B cell (primary cell): ENCODE results near the gene ANKFN1. TPM values are rescaled to one million over a fixed set of nuclear protein-coding genes. Genes with fewer than 3 reads are reported as not detected.

Source experiments
- ATAC-seq: fragments of 200-7000 bp; cut with Tn5 transposase; one replicate; pipeline ENCODE4 v1.10.0; 2021; ENCODE audit warnings: low read depth, mild to moderate bottlenecking, moderate number of reproducible peaks, moderate library complexity
- CTCF ChIA-PET: fragments of 350-600 bp; sonication (Branson Sonifier 250); formaldehyde crosslinking; loops from one replicate; lab custom pipeline; 2021; ENCODE audit warnings: antibody characterized with exemption, inconsistent platforms; lab: Charles Lee
- POLR2A ChIA-PET: fragments of 350-600 bp; sonication (Branson Sonifier 250); formaldehyde crosslinking; loops from one replicate; lab custom pipeline; 2021; ENCODE audit warnings: antibody characterized with exemption; lab: Charles Lee
- DNase-seq: peaks from one replicate; pipeline ENCODE4 v3.0.0; 2013
- H2AFZ ChIP-seq: 2 replicates; pipeline ENCODE4 v1.6.1; 2012; ENCODE audit warnings: mild to moderate bottlenecking, low read depth, low read length; ENCODE audit not compliant: insufficient read depth, poor library complexity, severe bottlenecking
- H3K27ac ChIP-seq, 2 donors: 1 replicate in 1 of 2; 2 replicates in 1 of 2; pipeline ENCODE4 v1.5.1; 2012 to 2013; ENCODE audit warnings: low read length in 2 of 2, mild to moderate bottlenecking in 2 of 2, moderate library complexity in 1 of 2
- H3K27me3 ChIP-seq, 4 experiments: fragments of 200-600 bp in 1 of 4; sonication (generic) in 1 of 4; replicated peaks in 1 of 4; 1 replicate in 2 of 4; 2 replicates in 2 of 4; pipeline versions ENCODE4 v1.6.1 to v1.7.0; 2013 to 2016; ENCODE audit warnings: low read length in 3 of 4, mild to moderate bottlenecking in 2 of 4, mixed read lengths in 1 of 4, moderate library complexity in 1 of 4; ENCODE audit not compliant: insufficient read depth in 4 of 4, control insufficient read depth in 3 of 4; ENCODE audit errors: control extremely low read depth in 1 of 4
- H3K36me3 ChIP-seq, 2 experiments: replicated peaks in 1 of 2; 1 replicate in 1 of 2; 2 replicates in 1 of 2; pipeline versions ENCODE4 v1.6.1 to v1.7.1; 2013; ENCODE audit warnings: low read length in 1 of 2; ENCODE audit not compliant: insufficient read depth in 2 of 2, control insufficient read depth in 1 of 2; ENCODE audit errors: control extremely low read depth in 1 of 2, extremely low read depth in 1 of 2
- H3K4me1 ChIP-seq, 2 donors: fragments of 200-600 bp in 1 of 2; sonication (generic) in 1 of 2; 1 replicate in 1 of 2; 2 replicates in 1 of 2; pipeline versions ENCODE4 v1.5.1 to v1.6.1; 2013 to 2017; ENCODE audit warnings: low read length in 2 of 2; ENCODE audit not compliant: control insufficient read depth in 2 of 2, insufficient read depth in 2 of 2
- H3K4me2 ChIP-seq: replicated peaks from 2 replicates; pipeline ENCODE3; 2012; ENCODE audit warnings: mild to moderate bottlenecking, low read depth, low read length; ENCODE audit not compliant: poor library complexity, severe bottlenecking
- H3K4me3 ChIP-seq, 5 experiments: fragments of 200-600 bp in 1 of 5; sonication (generic) in 1 of 5; 1 replicate in 3 of 5; 2 replicates in 2 of 5; pipeline versions ENCODE4 v1.5.1 to v1.7.0; 2011 to 2016; ENCODE audit warnings: low read length in 4 of 5, mild to moderate bottlenecking in 4 of 5, low read depth in 2 of 5, control low read depth in 1 of 5, moderate library complexity in 1 of 5; ENCODE audit not compliant: insufficient read depth in 1 of 5; ENCODE audit errors: control extremely low read depth in 1 of 5, extremely low read depth in 1 of 5
- H3K79me2 ChIP-seq: fragments of 200-600 bp; sonication (generic); one replicate; pipeline ENCODE4 v1.6.0; 2016; ENCODE audit warnings: low read length; ENCODE audit not compliant: control insufficient read depth, insufficient read depth
- H3K9ac ChIP-seq: fragments of 200-600 bp; sonication (generic); 2 replicates; pipeline ENCODE4 v1.6.1; 2017; ENCODE audit warnings: mild to moderate bottlenecking, low read length, moderate library complexity
- H3K9me3 ChIP-seq, 3 donors: one replicate each; pipeline versions ENCODE4 v1.6.1 to v1.7.1; 2013; ENCODE audit warnings: low read length in 2 of 3; ENCODE audit not compliant: control insufficient read depth in 2 of 3, insufficient read depth in 1 of 3; ENCODE audit errors: control extremely low read depth in 1 of 3
- H4K20me1 ChIP-seq: 2 replicates; pipeline ENCODE4 v1.6.0; 2012; ENCODE audit warnings: mild to moderate bottlenecking, low read length; ENCODE audit not compliant: insufficient read depth, control insufficient read depth, poor library complexity, severe bottlenecking
- H3K27ac Mint-ChIP-seq: one replicate; pipeline ENCODE4 v1.8.0; 2021; ENCODE audit warnings: mixed read lengths
- H3K27me3 Mint-ChIP-seq: one replicate; pipeline ENCODE4 v1.8.0; 2021; ENCODE audit warnings: mixed read lengths
- H3K4me1 Mint-ChIP-seq: one replicate; pipeline ENCODE4 v1.8.0; 2021; ENCODE audit warnings: mixed read lengths
- H3K4me3 Mint-ChIP-seq: one replicate; pipeline ENCODE4 v1.8.0; 2021; ENCODE audit warnings: mixed read lengths
- H3K9me3 Mint-ChIP-seq: one replicate; pipeline ENCODE4 v1.8.0; 2022; ENCODE audit warnings: mixed read lengths; ENCODE audit not compliant: insufficient read depth
- CTCF ChIP-seq: fragments of 200-600 bp; IDR thresholded peaks from one replicate; pipeline ENCODE4 v1.8.0; 2022; ENCODE audit warnings: antibody characterized with exemption, mild to moderate bottlenecking
- EZH2 ChIP-seq: IDR thresholded peaks from 2 replicates; pipeline ENCODE4 v1.6.1; 2012; ENCODE audit warnings: borderline replicate concordance, low read depth, mild to moderate bottlenecking, moderate library complexity, low read length; ENCODE audit not compliant: insufficient read depth, poor library complexity, severe bottlenecking
- WGBS: methylation state at CpG from one replicate; pipeline ENCODE4 v1.1.5; 2013; ENCODE audit warnings: missing lambda C conversion rate; ENCODE audit not compliant: insufficient coverage; 5-methylcytosine and 5-hydroxymethylcytosine counted together
- intact Hi-C: fragments of 100-400 bp; cut with micrococcal nuclease; formaldehyde crosslinking; loops from one replicate; pipeline ENCODE4 v1.10.0; 2022
- polyA plus RNA-seq: library from polyadenylated mRNA; depleted of rRNA; stranded (reverse); fragments of >200 nt; gene quantifications from 2 replicates; pipeline ENCODE4 v1.2.3, GENCODE V29; 2012
- total RNA-seq, 2 donors: library from RNA; stranded (reverse); fragments of 120-200 nt in 1 of 2; gene quantifications; 1 replicate in 1 of 2; 2 replicates in 1 of 2; pipeline versions ENCODE4 v1.2.3 to v1.2.4, GENCODE V29; 2013 to 2022

ANKFN1 gene
- total and polyA plus RNA-seq, 2 donors (not counting 1 experiment from before 2014, with no cell fraction given): not detected

- H3K27ac ChIP-seq: no peak overlapping the region
- H3K27me3 Mint-ChIP-seq: no peaks in the 10 kb centered on the region
- H4K20me1 ChIP-seq: no peaks in the 10 kb centered on the region
- intact Hi-C loops: no loop called here
- H3K36me3 ChIP-seq: no peaks in the 10 kb centered on the region
- POLR2A ChIA-PET: no interaction called here
- H3K27ac Mint-ChIP-seq: no peak overlapping the region
- no peak for DNase-seq
- no peak for ATAC-seq
- peak overlapping the region; percentile 59 for H2AFZ ChIP-seq
- H3K79me2 ChIP-seq: no peaks in the 10 kb centered on the region
- CTCF ChIA-PET: no interaction called here
- H3K4me2 ChIP-seq: peak overlapping the region; percentile 54
- H3K4me1 Mint-ChIP-seq: peaks cover 6% of the 10 kb centered on the region
- no peaks in the 10 kb centered on the region for H3K9me3 ChIP-seq
- no CpG with 5 or more reads among the region's 1 CpG for WGBS
- no peaks in the 10 kb centered on the region for H3K27me3 ChIP-seq
- H3K4me3 ChIP-seq: peak overlapping the region in 1 of 5 experiments; percentile 34
- H3K4me3 Mint-ChIP-seq: peak overlapping the region; percentile 35
- peaks cover 0 to 5% of the 10 kb centered on the region in 2 donors for H3K4me1 ChIP-seq
- H3K9me3 Mint-ChIP-seq: no peaks in the 10 kb centered on the region
- peak overlapping the region; percentile 37 for H3K9ac ChIP-seq
- TF ChIP-seq CTCF (no peak), EZH2 (no peak)
Measured at GRCh38 chr17:56290802-56291118, 137.5 kb downstream of the ANKFN1 start.

- no peaks in the 10 kb centered on the region for H3K36me3 ChIP-seq
- no CpG with 5 or more reads among the region's 1 CpG for WGBS
- Mint-ChIP-seq H3K4me1 (peaks cover 6% of the 10 kb centered on the region), H3K9me3 (no peaks in the 10 kb centered on the region), H3K27me3 (no peaks in the 10 kb centered on the region), H3K4me3 (no peak overlapping the region), H3K27ac (no peak overlapping the region)
- H3K9ac ChIP-seq: no peak overlapping the region
- peaks cover 0 to 5% of the 10 kb centered on the region in 2 donors for H3K4me1 ChIP-seq
- intact Hi-C loops: no loop called here
- no peaks in the 10 kb centered on the region for H3K27me3 ChIP-seq
- H3K27ac ChIP-seq: no peak overlapping the region
- TF ChIP-seq EZH2 (no peak), CTCF (no peak)
- no peaks in the 10 kb centered on the region for H3K79me2 ChIP-seq
- H4K20me1 ChIP-seq: no peaks in the 10 kb centered on the region
- no peak for DNase-seq
- no peaks in the 10 kb centered on the region for H3K9me3 ChIP-seq
- POLR2A ChIA-PET: no interaction called here
- no peak overlapping the region for H3K4me3 ChIP-seq
- no peak overlapping the region for H2AFZ ChIP-seq
- H3K4me2 ChIP-seq: no peak overlapping the region
- CTCF ChIA-PET: no interaction called here
- ATAC-seq: no peak
Measured at GRCh38 chr17:56291226-56291805, 138.0 kb downstream of the ANKFN1 start.
